Glutamatergic neuron (in vitro differentiated cells): ENCODE results near the gene SCRG1. TPM values are rescaled to one million over a fixed set of nuclear protein-coding genes. Genes with fewer than 3 reads are reported as not detected.

Experiments used
- DNase-seq: peaks from one replicate; pipeline ENCODE4 v3.0.0; 2022
- H3K27ac Mint-ChIP-seq: one replicate; pipeline ENCODE4 v1.8.0; 2020; ENCODE audit warnings: mild to moderate bottlenecking, mixed read lengths, inconsistent platforms; ENCODE audit not compliant: unreplicated experiment
- H3K27me3 Mint-ChIP-seq: one replicate; pipeline ENCODE4 v1.8.0; 2020; ENCODE audit warnings: mild to moderate bottlenecking, moderate library complexity, mixed read lengths, inconsistent platforms; ENCODE audit not compliant: unreplicated experiment
- H3K36me3 Mint-ChIP-seq: one replicate; pipeline ENCODE4 v1.8.0; 2020; ENCODE audit warnings: mild to moderate bottlenecking, mixed read lengths, inconsistent platforms; ENCODE audit not compliant: unreplicated experiment
- H3K4me1 Mint-ChIP-seq: one replicate; pipeline ENCODE4 v1.8.0; 2020; ENCODE audit warnings: mild to moderate bottlenecking, low read depth, mixed read lengths, inconsistent platforms; ENCODE audit not compliant: unreplicated experiment
- H3K4me3 Mint-ChIP-seq: one replicate; pipeline ENCODE4 v1.8.0; 2020; ENCODE audit warnings: mild to moderate bottlenecking, mixed read lengths, inconsistent platforms; ENCODE audit not compliant: unreplicated experiment
- H3K9me3 Mint-ChIP-seq: one replicate; pipeline ENCODE4 v1.8.0; 2020; ENCODE audit warnings: mild to moderate bottlenecking, moderate library complexity, mixed read lengths, inconsistent platforms; ENCODE audit not compliant: unreplicated experiment
- CTCF ChIP-seq: fragments of 200-600 bp; sonication (generic); IDR thresholded peaks from one replicate; pipeline ENCODE4 v1.5.0; 2021; ENCODE audit not compliant: partially characterized antibody, unreplicated experiment
- total RNA-seq: library from RNA; stranded (reverse); fragmentation: NEBNext Ultra II Directional; extraction: Animal tissue kit (Norgen Biotek cat#: 25700); gene quantifications from one replicate; pipeline ENCODE4 v1.2.1, GENCODE V29; 2021; ENCODE audit not compliant: unreplicated experiment

SCRG1 gene
- total RNA-seq, 1 donor from 2014 or later, result not detected

- H3K4me3 Mint-ChIP-seq, result no peak overlapping the region
- H3K4me1 Mint-ChIP-seq, result peaks cover 6% of the 10 kb centered on the region
- DNase-seq, result no peak
- no peak overlapping the region for H3K27ac Mint-ChIP-seq
- H3K36me3 Mint-ChIP-seq, result no peaks in the 10 kb centered on the region
- H3K9me3 Mint-ChIP-seq, result no peaks in the 10 kb centered on the region
- H3K27me3 Mint-ChIP-seq, result peaks cover 2% of the 10 kb centered on the region
- no peak for TF ChIP-seq CTCF
Observed at GRCh38 chr4:173440888-173441287, 42.0 kb upstream of the SCRG1 start.

GRCh38 chr4:173436771-173437265 is 37.9 kb upstream of the SCRG1 start:
- Mint-ChIP-seq H3K27ac (no peak overlapping the region), H3K27me3 (peaks cover 2% of the 10 kb centered on the region)

GRCh38 chr4:173436149-173436579 is 37.2 kb upstream of the SCRG1 start:
- no peak overlapping the region for H3K27ac Mint-ChIP-seq
- H3K4me3 Mint-ChIP-seq, result no peak overlapping the region
- no peaks in the 10 kb centered on the region for H3K9me3 Mint-ChIP-seq
- peaks cover 6% of the 10 kb centered on the region for H3K4me1 Mint-ChIP-seq
- DNase-seq, result no peak
- no peak for TF ChIP-seq CTCF
- peaks cover 2% of the 10 kb centered on the region for H3K27me3 Mint-ChIP-seq
- H3K36me3 Mint-ChIP-seq, result no peaks in the 10 kb centered on the region

More at GRCh38 chr4:173436771-173437265, 37.9 kb upstream of the SCRG1 start:
- no peak for DNase-seq
- Mint-ChIP-seq H3K36me3 (no peaks in the 10 kb centered on the region), H3K4me1 (peaks cover 6% of the 10 kb centered on the region), H3K4me3 (no peak overlapping the region), H3K9me3 (no peaks in the 10 kb centered on the region)
- no peak for TF ChIP-seq CTCF

- H3K4me1 Mint-ChIP-seq, result peaks cover 6% of the 10 kb centered on the region
- no peak for TF ChIP-seq CTCF
- DNase-seq, result no peak
- H3K36me3 Mint-ChIP-seq, result no peaks in the 10 kb centered on the region
- peaks cover 2% of the 10 kb centered on the region for H3K27me3 Mint-ChIP-seq
- no peaks in the 10 kb centered on the region for H3K9me3 Mint-ChIP-seq
- no peak overlapping the region for H3K4me3 Mint-ChIP-seq
- H3K27ac Mint-ChIP-seq, result no peak overlapping the region
Observed at GRCh38 chr4:173434231-173434630, 35.3 kb upstream of the SCRG1 start.

- no peak overlapping the region for H3K27ac Mint-ChIP-seq
- no peaks in the 10 kb centered on the region for H3K9me3 Mint-ChIP-seq
- H3K36me3 Mint-ChIP-seq, result no peaks in the 10 kb centered on the region
- H3K27me3 Mint-ChIP-seq, result peaks cover 2% of the 10 kb centered on the region
- H3K4me1 Mint-ChIP-seq, result peaks cover 6% of the 10 kb centered on the region
- H3K4me3 Mint-ChIP-seq, result no peak overlapping the region
- TF ChIP-seq CTCF, result no peak
- DNase-seq, result no peak
Observed at GRCh38 chr4:173433447-173433846, 34.5 kb upstream of the SCRG1 start.
